PC-3 (cell line): ENCODE results near the gene SPAG7.

Experiments
- EZH2 ChIP-seq: fragments of 300-600 bp; sonication (generic); IDR thresholded peaks from one replicate; pipeline ENCODE4 v1.6.1; 2017; ENCODE audit warnings: antibody characterized with exemption, mild to moderate bottlenecking, low read length; ENCODE audit not compliant: unreplicated experiment
- TF ChIP-seq, protein P1 (sequence below): fragments of 300-600 bp; sonication (generic); conservative IDR thresholded peaks from 2 replicates; pipeline ENCODE4 v1.5.1; 2017; ENCODE audit warnings: antibody characterized with exemption, low read depth, mild to moderate bottlenecking, low read length

DNA sequence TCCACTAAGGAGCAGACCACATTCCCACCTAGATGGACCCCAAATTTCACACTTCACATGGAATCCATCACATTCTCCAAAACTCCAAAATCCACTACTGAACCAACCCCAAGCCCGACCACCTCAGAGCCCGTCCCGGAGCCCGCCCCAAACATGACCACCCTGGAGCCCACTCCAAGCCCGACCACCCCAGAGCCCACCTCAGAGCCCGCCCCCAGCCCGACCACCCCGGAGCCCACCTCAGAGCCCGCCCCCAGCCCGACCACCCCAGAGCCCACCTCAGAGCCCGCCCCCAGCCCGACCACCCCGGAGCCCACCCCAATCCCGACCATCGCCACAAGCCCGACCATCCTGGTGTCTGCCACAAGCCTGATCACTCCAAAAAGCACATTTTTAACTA lies 34.0 kb downstream of the SPAG7 start:
- TF ChIP-seq, protein P1, sequence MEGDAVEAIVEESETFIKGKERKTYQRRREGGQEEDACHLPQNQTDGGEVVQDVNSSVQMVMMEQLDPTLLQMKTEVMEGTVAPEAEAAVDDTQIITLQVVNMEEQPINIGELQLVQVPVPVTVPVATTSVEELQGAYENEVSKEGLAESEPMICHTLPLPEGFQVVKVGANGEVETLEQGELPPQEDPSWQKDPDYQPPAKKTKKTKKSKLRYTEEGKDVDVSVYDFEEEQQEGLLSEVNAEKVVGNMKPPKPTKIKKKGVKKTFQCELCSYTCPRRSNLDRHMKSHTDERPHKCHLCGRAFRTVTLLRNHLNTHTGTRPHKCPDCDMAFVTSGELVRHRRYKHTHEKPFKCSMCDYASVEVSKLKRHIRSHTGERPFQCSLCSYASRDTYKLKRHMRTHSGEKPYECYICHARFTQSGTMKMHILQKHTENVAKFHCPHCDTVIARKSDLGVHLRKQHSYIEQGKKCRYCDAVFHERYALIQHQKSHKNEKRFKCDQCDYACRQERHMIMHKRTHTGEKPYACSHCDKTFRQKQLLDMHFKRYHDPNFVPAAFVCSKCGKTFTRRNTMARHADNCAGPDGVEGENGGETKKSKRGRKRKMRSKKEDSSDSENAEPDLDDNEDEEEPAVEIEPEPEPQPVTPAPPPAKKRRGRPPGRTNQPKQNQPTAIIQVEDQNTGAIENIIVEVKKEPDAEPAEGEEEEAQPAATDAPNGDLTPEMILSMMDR = no peak
- TF ChIP-seq EZH2 = no peak
